Brain pericyte (primary cell): ENCODE results near the gene DHRS9.

Experiments used
- DNase-seq: peaks from one replicate; pipeline ENCODE4 v3.0.0-alpha.2; 2012; ENCODE audit warnings: low read depth, low spot score

Gene DHRS9

DNA sequence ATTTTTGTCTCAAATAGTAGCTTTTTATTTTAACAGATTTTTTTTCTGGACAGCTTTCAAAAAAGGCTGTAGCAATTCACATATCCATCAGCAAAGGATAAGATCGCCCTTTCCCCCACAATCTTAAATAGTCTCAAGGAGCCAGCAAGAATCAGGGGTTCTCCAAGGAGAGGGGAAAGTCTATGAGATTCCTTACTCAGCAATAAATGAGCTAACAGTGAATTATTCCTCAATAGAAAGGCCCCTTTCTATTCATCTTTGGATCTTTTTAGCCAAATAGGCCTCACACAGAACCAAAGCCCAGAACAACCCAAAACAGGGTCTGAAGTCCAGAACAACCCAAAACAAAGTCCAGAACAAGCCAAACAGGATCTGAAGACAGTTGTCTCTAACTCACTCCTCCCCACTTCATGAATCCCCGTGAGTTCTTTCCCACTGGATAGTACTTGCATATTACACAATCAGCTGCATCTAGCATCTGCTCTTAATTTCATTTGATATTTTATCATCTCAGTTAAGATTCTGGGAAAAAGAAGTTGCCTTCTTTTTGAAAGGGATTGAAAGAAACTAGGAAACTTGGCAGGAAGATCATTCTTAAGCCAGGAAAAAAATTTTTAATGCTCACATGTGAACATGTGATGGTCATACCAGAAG lies 3.4 kb upstream of the DHRS9 start:
- DNase-seq, result no peak

DNA sequence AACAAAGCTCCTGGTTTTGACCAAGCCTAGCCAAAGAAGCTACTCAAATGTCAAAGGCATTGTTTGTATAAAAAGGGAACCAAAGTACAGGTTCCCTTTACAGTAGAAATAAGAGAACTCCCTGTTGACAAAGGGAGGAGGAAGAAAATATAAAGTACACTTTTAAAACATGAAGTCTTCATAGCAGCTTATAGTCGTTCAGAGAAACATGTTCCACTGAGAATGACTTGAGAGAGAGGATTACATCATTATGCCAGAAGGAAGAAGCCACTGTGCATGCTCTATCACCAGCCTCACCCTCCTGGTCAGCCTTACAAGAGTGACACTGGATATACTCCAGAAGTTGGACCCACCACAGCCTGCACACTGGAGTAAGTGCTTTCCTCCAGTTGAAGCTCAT lies 2.5 kb upstream of the DHRS9 start:
- DNase-seq, result no peak

DNA sequence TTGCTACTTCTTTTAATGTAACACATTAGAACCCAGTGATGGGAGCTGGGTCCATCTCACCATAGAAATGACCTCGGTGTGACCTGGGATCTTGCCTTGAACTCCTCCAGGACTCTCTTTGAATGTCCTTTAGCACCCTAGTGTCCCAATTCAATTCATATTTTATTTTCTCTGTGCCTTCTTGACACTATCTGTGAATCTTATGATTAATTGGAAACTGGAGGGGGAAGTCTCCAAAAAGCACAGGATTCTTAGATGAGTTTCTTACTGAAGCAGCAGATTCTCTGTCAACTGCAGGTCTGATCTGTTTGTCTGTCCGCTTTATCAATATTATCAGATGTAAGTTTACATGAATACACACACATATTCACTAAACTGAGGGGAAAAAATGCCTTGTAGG lies 470 bp downstream of the DHRS9 start:
- no peak for DNase-seq

DNA sequence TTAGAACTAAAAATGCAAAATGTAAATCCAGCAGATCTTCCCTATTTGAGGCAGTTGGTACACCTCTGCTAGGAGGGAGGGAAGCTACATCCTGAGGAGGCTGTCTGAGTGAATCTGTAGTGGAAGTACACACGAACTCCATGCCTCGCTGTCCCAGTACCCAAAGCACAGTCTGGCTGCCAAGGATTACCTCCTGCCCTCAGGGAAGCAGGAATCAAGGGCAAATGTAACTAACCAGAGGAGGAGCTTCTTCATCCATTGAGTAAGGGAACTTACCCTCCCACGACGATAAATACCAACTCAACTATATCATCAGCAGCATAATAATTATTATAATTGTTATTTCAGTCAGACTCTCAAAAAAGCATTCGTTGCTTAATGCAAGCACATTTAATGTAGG lies 2.1 kb downstream of the DHRS9 start:
- no peak for DNase-seq

DNA sequence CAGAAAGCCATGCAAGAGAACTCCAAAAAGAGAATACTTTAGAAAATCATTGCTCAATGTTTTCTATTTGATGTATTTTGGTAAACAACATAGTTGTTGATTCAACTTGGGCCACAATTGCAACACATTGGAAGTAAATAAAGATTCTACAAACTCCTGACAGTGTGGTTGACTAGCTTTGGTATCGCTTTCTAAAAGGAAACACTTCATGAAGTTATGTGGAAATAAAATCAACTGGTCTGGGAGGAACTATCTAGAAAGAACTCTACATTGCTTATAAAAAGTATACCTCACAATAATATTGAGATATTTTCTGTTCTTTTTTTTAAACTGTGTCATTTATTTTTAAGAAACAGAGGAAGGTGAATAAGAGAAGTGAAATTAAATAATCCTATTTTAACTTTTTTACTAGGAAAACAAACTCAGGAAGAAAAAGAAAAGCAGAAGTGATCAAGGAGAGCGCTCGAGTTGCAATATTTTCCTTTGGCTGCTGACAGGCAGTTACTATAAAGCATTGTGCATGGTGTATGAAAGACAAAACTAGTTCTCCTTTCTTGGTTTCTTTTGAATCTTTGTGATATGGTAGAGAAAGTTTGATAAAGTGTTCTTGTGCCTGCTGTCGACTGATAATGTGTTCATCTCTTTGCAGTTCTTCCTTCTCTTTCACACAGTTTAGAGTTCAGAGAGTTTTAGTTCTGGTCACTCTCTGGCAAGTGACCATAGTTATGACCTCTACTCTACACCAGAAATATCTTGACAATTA lies 3.0 kb downstream of the DHRS9 start:
- no peak for DNase-seq

DNA sequence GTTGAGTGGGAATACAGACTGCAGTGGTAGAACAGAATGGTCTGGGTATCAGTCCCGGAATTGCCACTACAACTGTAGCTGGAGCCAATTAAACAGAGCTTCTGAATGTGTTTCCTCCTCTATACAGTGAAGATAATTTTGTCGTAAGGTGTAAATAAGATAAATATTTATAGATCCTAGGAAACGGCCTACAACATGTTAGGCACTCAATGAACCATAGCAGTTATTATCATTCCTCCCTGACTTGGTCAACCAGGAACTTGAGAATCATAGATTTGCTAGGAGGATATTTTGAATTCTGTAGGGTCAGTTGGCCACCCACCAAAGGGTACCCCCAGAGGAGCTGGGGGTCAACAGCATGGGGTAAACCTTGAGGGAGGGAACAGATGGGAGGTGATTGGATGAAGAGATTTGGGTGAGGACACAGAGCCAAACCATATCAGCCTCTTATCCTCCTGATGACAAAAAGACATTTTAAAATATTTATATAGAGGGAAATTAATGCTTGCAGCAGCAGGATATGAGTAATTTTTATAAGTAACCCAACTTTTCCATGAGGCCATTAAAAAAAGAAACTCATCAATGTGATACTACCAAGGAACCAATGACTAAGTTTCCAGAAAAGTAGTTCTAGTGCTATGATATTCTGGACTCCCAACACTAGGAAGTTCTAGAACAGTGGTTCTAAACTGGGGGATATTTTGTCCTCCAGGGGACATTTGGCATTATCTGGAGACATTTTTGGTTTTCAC lies 4.0 kb downstream of the DHRS9 start:
- no peak for DNase-seq

DNA sequence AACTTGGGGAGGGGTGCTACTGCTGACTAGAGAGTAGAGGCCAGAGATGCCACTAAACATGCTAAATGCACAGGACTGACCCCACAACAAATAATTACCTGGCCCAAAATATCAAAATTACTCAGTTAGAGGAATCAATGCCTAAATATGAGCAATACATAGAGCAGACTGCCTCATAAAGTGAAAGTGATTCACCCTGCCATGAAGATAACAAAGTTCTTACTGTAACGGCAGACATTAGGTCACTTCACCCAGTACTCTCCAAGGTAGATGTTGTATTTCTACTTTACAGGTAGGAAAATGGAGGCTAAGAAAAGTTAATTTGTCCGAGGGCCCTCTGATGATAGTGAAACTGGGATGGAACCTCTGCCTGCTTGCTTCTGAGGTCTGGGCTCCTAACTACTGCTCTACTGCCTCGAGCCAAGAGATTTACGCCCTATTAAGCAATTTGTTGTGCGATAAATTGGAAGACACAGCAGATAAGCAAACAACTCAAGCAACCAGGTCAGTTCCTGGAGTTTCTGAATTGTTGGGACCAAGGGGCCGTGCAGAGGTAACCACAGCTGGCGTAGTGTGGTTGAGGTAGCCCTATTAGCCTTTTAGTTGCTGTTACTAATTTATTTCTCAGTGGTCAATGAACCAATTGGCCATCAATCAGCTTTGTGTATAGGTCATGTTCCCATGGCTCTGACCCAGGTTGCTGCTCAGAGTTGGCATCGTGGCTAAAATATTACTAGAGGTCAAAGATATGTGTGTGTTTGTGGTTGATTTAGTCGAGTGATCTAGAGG lies 4.8 kb downstream of the DHRS9 start:
- DNase-seq, result no peak

DNA sequence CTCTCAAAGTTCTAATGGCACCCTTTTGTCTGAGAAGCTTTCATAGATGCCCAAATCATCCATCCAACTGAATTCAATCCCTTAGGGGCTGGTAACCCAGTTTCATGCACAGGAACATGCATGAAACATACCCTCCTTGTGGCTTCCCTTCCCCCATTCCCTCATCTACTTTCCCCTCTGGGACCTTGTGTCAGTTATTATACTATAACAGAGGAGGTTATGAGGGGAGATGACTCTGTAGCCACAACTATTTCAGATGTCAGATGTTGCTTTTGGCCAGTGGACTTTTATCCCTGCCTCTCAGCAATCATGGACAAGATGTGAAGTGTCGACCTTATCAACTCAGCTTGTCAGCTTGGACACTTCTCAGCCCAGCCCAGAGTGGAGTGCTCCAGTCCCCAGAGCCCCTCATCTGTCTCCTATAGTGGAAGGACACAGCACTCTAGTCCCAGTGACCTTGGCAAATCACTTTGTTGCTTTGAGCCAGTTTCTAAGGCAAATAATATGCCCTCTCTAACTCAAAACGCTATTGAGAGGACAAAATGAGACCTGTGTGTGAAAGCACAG lies 8.4 kb downstream of the DHRS9 start:
- DNase-seq, result no peak

DNA sequence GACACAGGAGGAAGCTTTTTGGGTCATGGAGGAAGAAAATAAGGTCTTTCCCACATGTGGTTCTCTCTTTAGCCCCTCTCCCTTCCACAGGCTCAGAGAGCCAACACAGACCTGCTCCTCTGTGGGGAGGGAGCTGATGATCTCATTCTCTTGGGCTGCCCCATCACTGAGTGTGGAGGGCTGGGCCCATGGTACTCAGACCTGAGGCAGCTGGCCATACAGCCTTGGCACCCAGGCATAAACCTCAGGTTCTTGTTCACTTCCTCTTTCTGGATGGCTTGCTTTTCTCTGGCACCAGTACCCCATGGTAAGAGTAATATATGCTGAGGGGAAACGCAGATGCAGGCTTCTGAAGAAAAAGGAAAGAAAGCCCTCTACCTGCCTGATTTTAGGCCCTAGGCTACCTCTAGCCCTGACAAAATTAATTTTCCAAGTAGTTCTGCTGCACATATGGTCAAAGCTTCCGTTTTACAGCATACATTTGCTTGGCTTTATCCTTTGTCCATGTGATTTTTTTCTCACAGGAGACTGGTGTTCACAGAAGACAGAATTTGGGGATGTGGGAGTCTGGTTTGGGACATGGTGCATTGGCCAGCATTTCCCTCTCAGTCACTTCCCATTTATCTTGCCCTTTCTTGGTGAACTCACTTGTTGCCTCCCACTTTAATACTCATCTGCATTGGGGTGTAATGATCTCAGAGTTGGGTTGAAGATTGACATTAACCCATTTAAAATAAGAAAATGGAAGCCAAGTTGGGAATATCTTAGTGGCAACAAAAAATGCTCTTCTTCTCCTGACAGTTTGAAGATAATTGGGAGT lies 11.1 kb downstream of the DHRS9 start:
- DNase-seq, result no peak

DNA sequence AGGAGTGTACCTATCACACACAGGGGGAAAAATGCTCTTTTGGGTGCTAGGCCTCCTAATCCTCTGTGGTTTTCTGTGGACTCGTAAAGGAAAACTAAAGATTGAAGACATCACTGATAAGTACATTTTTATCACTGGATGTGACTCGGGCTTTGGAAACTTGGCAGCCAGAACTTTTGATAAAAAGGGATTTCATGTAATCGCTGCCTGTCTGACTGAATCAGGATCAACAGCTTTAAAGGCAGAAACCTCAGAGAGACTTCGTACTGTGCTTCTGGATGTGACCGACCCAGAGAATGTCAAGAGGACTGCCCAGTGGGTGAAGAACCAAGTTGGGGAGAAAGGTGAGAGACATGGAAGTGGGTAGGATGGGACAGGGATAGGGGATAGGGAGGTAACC lies 12.2 kb downstream of the DHRS9 start:
- DNase-seq, result no peak

DNA sequence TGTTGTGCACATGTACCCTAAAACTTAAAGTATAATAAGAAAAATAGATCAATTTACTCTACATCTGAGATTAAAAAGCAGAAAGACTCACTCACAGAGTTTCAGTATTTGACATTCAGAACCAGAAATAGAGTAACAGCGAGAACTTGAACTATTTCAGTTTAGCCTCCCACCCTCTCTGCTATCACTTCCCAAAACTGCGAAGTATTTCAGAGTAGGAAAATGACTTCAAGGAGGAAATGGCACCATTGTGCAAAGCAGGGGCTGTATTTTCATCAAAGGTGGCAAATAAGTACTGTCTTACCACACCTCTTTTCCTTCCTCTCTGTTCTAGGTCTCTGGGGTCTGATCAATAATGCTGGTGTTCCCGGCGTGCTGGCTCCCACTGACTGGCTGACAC lies 13.6 kb downstream of the DHRS9 start:
- no peak for DNase-seq

DNA sequence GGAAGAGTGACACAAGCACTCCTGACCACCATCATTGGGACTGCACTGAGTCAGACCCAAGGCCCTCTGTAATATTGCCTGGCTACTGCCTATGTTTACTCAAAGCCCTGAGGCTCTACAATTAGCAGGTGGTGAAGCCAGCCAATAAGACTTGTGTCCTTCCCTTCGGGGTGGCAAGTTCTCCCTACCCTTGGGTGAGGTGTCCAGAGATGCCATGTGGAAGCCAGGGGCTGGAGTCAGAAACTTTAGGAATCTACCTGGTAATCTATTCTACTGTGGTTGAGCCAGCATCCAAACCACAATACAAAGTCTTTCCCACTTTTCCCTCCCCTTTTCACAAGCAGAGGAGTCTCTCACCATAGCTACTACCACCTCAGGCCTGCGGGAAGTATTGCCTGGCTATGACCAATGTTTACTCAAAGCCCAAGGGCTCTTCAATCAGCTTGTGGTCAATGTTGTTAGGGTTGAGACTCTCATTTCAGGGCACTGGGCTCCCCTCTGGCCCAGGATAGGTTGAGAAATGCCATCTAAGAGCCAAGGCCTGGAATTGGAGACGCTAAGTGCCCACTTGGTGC lies 17.6 kb downstream of the DHRS9 start:
- DNase-seq, result no peak

DNA sequence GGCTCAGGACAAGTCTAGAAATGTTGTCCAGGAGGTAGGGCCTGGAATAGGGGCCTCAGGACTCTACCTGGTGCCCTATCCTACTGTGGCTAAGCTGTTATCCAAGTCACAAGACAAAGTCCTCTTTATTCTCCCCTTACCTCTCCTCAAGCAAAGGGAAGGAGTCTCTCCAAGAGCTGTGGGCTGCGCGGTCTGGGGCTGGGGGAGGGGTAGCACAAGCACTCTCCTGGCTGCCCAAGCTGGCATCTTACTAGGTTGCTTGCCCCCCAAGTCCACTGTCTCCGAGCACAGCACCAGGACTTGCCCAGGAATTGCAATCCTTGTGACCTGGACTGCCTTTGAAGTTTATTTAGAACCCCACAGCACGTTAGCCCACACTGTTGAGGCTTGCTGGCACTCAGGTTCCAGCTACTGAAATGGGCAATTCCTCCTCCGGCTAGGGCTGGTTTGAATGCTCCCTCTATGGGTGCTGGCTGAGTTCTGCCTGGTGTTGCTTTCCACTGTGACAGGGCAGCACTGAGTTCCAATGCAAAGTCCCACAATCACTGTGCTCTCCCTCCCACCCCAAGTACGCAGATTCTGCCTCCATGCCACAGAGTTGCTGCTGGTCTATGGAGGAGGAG lies 18.5 kb downstream of the DHRS9 start:
- no peak for DNase-seq

DNA sequence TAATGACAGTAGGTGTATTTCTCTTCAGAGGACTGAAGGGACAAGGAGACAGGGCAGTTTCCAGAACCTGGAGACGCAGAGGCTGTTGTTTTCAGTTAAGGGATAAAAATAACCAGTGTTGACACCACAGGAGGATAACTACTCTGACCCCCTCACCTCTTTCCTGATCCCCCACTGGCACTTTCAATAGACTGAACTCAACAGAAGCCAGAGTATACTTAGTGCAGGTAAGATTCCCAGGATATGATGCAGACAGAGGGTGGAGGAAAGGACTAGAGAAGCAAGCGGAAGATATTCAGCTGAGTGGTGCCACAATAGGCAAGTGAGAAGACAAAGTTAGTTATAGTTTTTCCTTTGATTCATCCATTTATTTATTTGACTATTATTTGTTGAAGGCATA lies 19.8 kb downstream of the DHRS9 start:
- DNase-seq, result no peak

DNA sequence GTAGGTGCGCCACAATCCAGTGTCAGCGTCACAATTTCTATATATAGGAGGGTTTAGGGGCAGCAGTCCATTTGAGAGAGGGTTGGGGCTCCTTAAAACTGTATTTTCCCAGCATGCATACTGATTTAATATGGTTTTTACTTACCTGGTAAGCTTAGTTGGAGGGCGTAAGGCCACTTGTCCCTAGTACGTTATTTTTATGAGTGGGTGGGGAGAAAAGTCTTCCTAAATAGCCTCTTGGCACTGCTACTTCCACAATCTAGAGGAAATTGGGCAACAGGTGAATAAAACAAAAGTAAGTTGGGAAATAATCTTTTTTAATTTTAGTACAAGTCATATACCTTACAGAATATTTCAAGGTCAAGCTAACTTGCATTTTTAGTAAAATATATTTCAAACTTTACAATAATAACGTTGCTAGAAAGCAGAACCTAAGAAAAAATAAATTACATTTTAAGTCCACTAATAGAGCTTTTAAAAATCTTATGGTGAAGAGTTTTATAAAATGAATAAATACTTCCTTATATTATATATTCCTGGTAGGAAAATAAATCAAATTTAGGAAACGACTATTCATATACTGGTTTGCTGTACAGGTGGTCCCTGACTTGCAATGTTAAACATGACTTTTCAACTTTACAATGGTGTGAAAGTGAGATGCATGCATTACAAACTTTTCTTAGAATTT lies 20.9 kb downstream of the DHRS9 start:
- DNase-seq, result no peak

DNA sequence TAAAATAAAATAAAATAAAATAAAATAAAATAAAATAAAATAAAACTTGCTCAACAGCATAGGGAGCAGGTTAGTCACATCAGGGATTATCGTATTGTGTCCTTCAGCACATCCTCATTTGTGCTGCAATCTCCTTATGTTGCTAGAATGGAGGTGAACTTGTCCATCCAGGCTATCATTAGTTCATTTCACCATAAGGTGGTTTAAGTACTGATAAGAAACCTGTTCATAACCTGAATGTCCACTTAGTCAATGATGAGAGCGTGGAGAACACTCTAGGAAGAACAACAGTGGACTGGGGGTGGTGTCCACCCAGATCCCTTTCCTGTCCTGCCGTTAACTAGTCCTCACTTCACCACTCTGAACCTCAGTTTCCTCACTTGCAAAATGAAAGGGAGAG lies 21.9 kb downstream of the DHRS9 start:
- no peak for DNase-seq

DNA sequence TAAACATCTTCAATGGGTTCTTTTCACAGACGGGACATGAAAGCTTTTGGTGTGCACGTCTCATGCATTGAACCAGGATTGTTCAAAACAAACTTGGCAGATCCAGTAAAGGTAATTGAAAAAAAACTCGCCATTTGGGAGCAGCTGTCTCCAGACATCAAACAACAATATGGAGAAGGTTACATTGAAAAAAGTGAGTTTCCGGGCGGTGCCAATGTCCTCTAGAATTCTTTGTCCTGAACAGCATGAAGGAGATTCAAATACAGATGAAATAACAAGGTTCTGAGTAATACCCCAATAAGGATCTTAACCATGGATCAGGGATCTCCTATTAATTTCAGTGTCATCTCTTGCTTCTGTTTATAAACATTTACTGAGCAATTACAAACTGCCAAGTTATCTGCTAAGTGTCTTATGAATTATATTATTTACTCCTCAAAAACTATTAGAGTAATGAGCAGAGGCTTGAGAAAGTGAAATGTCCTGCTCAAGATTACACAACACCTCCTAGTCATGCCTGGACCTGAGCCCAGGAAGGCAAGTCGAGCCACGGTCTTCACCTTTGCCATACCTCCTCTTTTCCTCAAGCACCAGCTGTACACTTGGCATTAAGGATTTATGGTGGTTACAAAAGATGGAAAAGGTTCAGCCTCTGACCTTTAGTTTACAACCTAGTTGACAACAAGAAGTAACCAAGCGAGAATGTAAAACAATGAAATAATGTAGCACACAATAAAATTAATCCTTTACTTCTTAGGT lies 22.6 kb downstream of the DHRS9 start:
- no peak for DNase-seq

DNA sequence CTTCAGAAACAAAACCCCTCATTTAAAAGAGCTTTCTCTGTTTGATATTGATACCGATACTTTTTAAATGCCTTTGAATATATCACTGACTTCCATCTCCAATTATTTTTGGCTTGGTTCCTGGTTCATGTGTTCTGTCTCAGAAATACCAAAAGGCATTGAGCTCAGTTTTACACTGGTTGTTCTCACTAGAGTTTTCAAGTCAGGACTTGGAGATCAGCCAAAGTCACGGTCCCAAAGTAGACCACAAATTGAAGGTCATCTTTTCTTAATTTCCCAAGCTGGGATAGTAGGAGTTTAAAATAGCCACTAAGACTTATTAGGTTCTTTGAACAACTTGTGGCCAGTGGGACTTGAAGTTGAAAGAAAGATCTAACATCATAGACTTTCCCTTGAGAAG lies 24.2 kb downstream of the DHRS9 start:
- DNase-seq, result no peak

DNA sequence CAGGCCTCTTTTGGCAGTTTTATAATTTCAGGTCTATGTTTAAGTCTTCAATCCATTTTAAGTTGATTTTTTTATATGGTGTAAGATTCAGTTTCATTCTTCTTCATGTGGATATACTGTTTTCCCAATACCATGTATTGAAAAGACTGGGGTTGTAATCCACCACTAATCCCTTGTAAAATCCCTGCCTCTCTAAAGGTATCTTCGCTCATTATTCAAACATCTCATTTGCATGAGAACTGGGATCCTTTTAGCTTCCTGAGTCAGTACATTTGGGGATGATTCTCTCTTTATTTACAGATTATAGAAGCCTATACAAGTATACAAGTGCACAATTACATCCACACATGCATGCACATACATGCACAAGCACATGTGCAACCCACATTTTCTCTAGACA lies 25.3 kb downstream of the DHRS9 start:
- DNase-seq, result no peak
